K562 (cell line): Measurements from ENCODE around the gene HOXB1. TPM values are rescaled to one million over a fixed set of nuclear protein-coding genes. Genes with fewer than 3 reads are reported as not detected.
A peak's percentile ranks its signal among the peaks of the same experiment; 100 is the strongest.

ENCODE experiments used
- ATAC-seq: fragments of 200-7000 bp; cut with Tn5 transposase; 3 replicates; pipeline ENCODE4 v1.9.1; 2020; ENCODE audit warnings: moderate library complexity
- BruUV-seq: library from RNA; stranded (reverse); fragments of 400-500 nt; replicated peaks from 2 replicates; lab custom pipeline; 2021; lab: Mats Ljungman, UMichigan
- CTCF ChIA-PET: fragments of 300-600 bp; formaldehyde crosslinking; extraction: SDS; loops from one replicate; lab custom pipeline; 2021; ENCODE audit warnings: low intra/inter-chr PET ratio; lab: Yijun Ruan, JAX
- POLR2A ChIA-PET: fragments of 300-600, 350-650 bp; sonication (Branson Sonifier 250); formaldehyde crosslinking; extraction: SDS; loops from one replicate; lab custom pipeline; 2021; ENCODE audit warnings: antibody characterized with exemption, inconsistent platforms; lab: Yijun Ruan, JAX
- DNase-seq, 4 experiments: peaks; one replicate each; pipeline versions ENCODE4 v3.0.0 to v3.0.0-alpha.2; 2011 to 2018; ENCODE audit warnings: low spot score in 3 of 4, mixed read lengths in 3 of 4; ENCODE audit errors: extremely low read depth in 1 of 4
- FAIRE-seq: peaks from 2 replicates; lab custom pipeline; 2011; peaks lifted over from hg19 to GRCh38; lab: Jason Lieb, UNC
- H2AFZ ChIP-seq: 2 replicates; pipeline ENCODE4 v1.6.0; 2011; ENCODE audit warnings: low read depth, low read length, control low read depth, inconsistent platforms
- H3K27ac ChIP-seq: fragments of 200-600 bp; 3 replicates; pipeline ENCODE4 v1.8.0; 2011; ENCODE audit warnings: low read depth, mild to moderate bottlenecking, control low read depth, inconsistent platforms, low read length, moderate library complexity, mixed read lengths; ENCODE audit errors: extremely low read depth
- H3K27me3 ChIP-seq, 2 experiments: fragments of 300-600 bp in 1 of 2; 2 replicates in 1 of 2; 3 replicates in 1 of 2; pipeline versions ENCODE4 v1.6.0 to v1.8.0; 2011; ENCODE audit warnings: inconsistent platforms in 2 of 2, low read length in 2 of 2, mild to moderate bottlenecking in 1 of 2, mixed read lengths in 1 of 2, moderate library complexity in 1 of 2; ENCODE audit not compliant: control insufficient read depth in 2 of 2, insufficient read depth in 2 of 2
- H3K36me3 ChIP-seq: fragments of 300-600 bp; 3 replicates; pipeline ENCODE4 v1.8.0; 2011; ENCODE audit warnings: mild to moderate bottlenecking, low read length, inconsistent platforms; ENCODE audit not compliant: control insufficient read depth, insufficient read depth
- H3K4me1 ChIP-seq, 2 experiments: fragments of 200-600 bp in 1 of 2; replicated peaks in 1 of 2; 2 replicates in 1 of 2; 3 replicates in 1 of 2; pipeline versions ENCODE4 v1.5.1 to v1.8.0; 2011; ENCODE audit warnings: inconsistent platforms in 2 of 2, low read length in 2 of 2, mild to moderate bottlenecking in 1 of 2, mixed read lengths in 1 of 2, moderate library complexity in 1 of 2; ENCODE audit not compliant: control insufficient read depth in 2 of 2, insufficient read depth in 2 of 2
- H3K4me2 ChIP-seq: 2 replicates; pipeline ENCODE4 v1.6.1; 2011; ENCODE audit warnings: low read length, control low read depth, inconsistent platforms, mixed read lengths; ENCODE audit not compliant: insufficient read depth
- H3K4me3 ChIP-seq: fragments of 200-600 bp; sonication (generic), shearing (Covaris generic); 2 replicates; pipeline ENCODE4 v1.5.1; 2016; ENCODE audit warnings: control low read depth, inconsistent platforms
- H3K79me2 ChIP-seq: fragments of 200-600 bp; 3 replicates; pipeline ENCODE4 v1.8.0; 2011; ENCODE audit warnings: low read length, inconsistent platforms; ENCODE audit not compliant: control insufficient read depth, insufficient read depth
- H3K9ac ChIP-seq, 2 experiments: 2 replicates each; pipeline versions ENCODE4 v1.6.0 to v1.6.1; 2011; ENCODE audit warnings: low read depth in 2 of 2, low read length in 2 of 2, control low read depth in 1 of 2, inconsistent platforms in 1 of 2, mild to moderate bottlenecking in 1 of 2, mixed read lengths in 1 of 2; ENCODE audit not compliant: insufficient read depth in 1 of 2
- H3K9me1 ChIP-seq: one replicate; pipeline ENCODE4 v1.6.0; 2011; ENCODE audit warnings: inconsistent platforms, mild to moderate bottlenecking, low read length, moderate library complexity; ENCODE audit not compliant: control insufficient read depth, insufficient read depth
- H3K9me3 ChIP-seq: replicated peaks from 2 replicates; pipeline ENCODE4 v1.5.1; 2011; ENCODE audit warnings: low read depth, low read length, inconsistent platforms; ENCODE audit not compliant: control insufficient read depth, insufficient read depth
- H4K20me1 ChIP-seq: replicated peaks from 2 replicates; pipeline ENCODE4 v1.6.1; 2011; ENCODE audit warnings: low read length, inconsistent platforms, mixed read lengths; ENCODE audit not compliant: control insufficient read depth, insufficient read depth
- CEBPB ChIP-seq: fragments of 450-650 bp; IDR thresholded peaks from 2 replicates; pipeline ENCODE4 v1.6.1; 2016; ENCODE audit warnings: missing genetic modification characterization, missing compliant biosample characterization
- RAD21 ChIP-seq, 2 experiments: fragments of 250-450 bp in 1 of 2; fragments of 450-650 bp in 1 of 2; sonication (Bioruptor Pico) in 1 of 2; formaldehyde crosslinking in 1 of 2; IDR thresholded peaks in 1 of 2; conservative IDR thresholded peaks in 1 of 2; 2 replicates each; pipeline versions ENCODE4 v1.4.0 to v1.8.0; 2020 to 2022; ENCODE audit warnings: mild to moderate bottlenecking in 2 of 2, moderate library complexity in 1 of 2
- WHSC1 ChIP-seq: IDR thresholded peaks from one replicate; pipeline ENCODE4 v1.6.1; 2012; ENCODE audit warnings: low read length, control low read depth, inconsistent platforms
- XRCC5 ChIP-seq: fragments of 200-400 bp; formaldehyde crosslinking; IDR thresholded peaks from 2 replicates; pipeline ENCODE4 v1.6.1; 2017; ENCODE audit warnings: low read depth, mild to moderate bottlenecking, low read length
- ZNF449 ChIP-seq: fragments of 250-450 bp; sonication (Bioruptor Pico); IDR thresholded peaks from 2 replicates; pipeline ENCODE4 v1.8.0; 2022; ENCODE audit warnings: moderate library complexity, mild to moderate bottlenecking, inconsistent platforms
- WGBS: fragments of 100-300 bp; shearing (Covaris generic); methylation state at CpG from one replicate; pipeline ENCODE4 v1.1.6; 2016; ENCODE audit warnings: low coverage, mixed read lengths; ENCODE audit not compliant: insufficient coverage; ENCODE audit errors: missing lambda C conversion rate; 5-methylcytosine and 5-hydroxymethylcytosine counted together
- in situ Hi-C: fragments of 300-500 bp; cut with MboI; formaldehyde crosslinking; loops from 4 replicates; pipeline ENCODE4 v1.15.0; 2018; ENCODE audit warnings: inconsistent platforms, mixed read lengths
- intact Hi-C: fragments of 100-400 bp; cut with micrococcal nuclease; formaldehyde crosslinking; loops from 2 replicates; pipeline ENCODE4 v1.14.2; 2022
- polyA plus RNA-seq, 8 experiments: library from polyadenylated mRNA; depleted of rRNA in 4 of 8; stranded (reverse) in 5 of 8; unstranded in 3 of 8; fragments of >200 nt; fragmentation: Nextera tagmentation in 2 of 8; fragmentation: Illumina TruSeq in 1 of 8; extraction: Ambion mirVana in 2 of 8; extraction: Trizol in 1 of 8; gene quantifications; 2 replicates each; pipeline versions ENCODE4 v1.2.1 to v1.2.3, GENCODE V29; 2011 to 2014; ENCODE audit warnings: inconsistent platforms in 1 of 8, missing spikeins in 1 of 8
- total RNA-seq, 7 experiments: library from RNA; depleted of rRNA in 6 of 7; stranded (reverse); fragments of >200 nt in 6 of 7; fragmentation: Illumina TruSeq in 2 of 7; extraction: Trizol in 2 of 7; gene quantifications; 2 replicates each; pipeline versions ENCODE4 v1.2.1 to v1.2.3, GENCODE V29; 2011 to 2021; ENCODE audit warnings: low replicate concordance in 1 of 7

HOXB1 gene
- total and polyA plus RNA-seq, 9 of the 15 experiments (the other 6 are each of a cell fraction or from before 2014, with no cell fraction given), result 0.04 TPM; not detected in 8

- FAIRE-seq (no peak), DNase-seq (no peak), ATAC-seq (no peak)
- H4K20me1 ChIP-seq, result no peaks in the 10 kb centered on the region
- intact Hi-C loops (no loop called here), in situ Hi-C loops (no loop called here)
- peaks cover 56 to 57% of the 10 kb centered on the region in 2 experiments for H3K4me1 ChIP-seq
- BruUV-seq, result no TSS peak
- TF ChIP-seq ZNF449 (CRISPR knock-in tag) (no peak), RAD21 (CRISPR knock-in tag; conservative IDR thresholded peaks at IDR 0.05 in 1 of 2, IDR thresholded peaks at IDR 0.05 in 1 of 2) (peak in 1 of 2 experiments; percentile 4; a peak in 1 of 4 replicates), CEBPB (tag) (no peak), XRCC5 (no peak), WHSC1 (no peak)
- CTCF ChIA-PET, result no interaction called here
- H3K9ac ChIP-seq, result peak overlapping the region in 1 of 2 experiments; percentile 5; a peak in 1 of 4 replicates
- peak overlapping the region; percentile 1; the same call in 1 of the 3 replicates for H3K27ac ChIP-seq
- POLR2A ChIA-PET, result no interaction called here
- no peak overlapping the region for H2AFZ ChIP-seq
- no peaks in the 10 kb centered on the region for H3K27me3 ChIP-seq
- H3K79me2 ChIP-seq, result peaks cover 65% of the 10 kb centered on the region
- peaks cover 70% of the 10 kb centered on the region; the same call in 2 of the 3 replicates for H3K36me3 ChIP-seq
- no peaks in the 10 kb centered on the region for H3K9me3 ChIP-seq
- 58% methylated on average over 5 of the region's 5 CpGs for WGBS
- no peaks in the 10 kb centered on the region for H3K9me1 ChIP-seq
- H3K4me3 ChIP-seq, result no peak overlapping the region
- no peak overlapping the region for H3K4me2 ChIP-seq
These were observed 22.4 kb upstream of the HOXB1 start for GRCh38 chr17:48553190-48553547.
